HL-60/S4 (cell line): ENCODE data around the gene ADCY5.

ENCODE experiments used
- in situ Hi-C: fragments of 300-500 bp; cut with MboI; formaldehyde crosslinking; loops from 2 replicates; pipeline ENCODE4 v1.14.3; 2022; ENCODE audit warnings: low sequenced_read_pairs

Gene ADCY5

GRCh38 chr3:123388811-123389627 is 59.9 kb downstream of the ADCY5 start:
- in situ Hi-C loops = no loop called here

- in situ Hi-C loops = no loop called here
Measured at GRCh38 chr3:123388042-123388441, 60.8 kb downstream of the ADCY5 start.

GRCh38 chr3:123387532-123387931 is 61.4 kb downstream of the ADCY5 start:
- in situ Hi-C loops = no loop called here

GRCh38 chr3:123386477-123387040 is 62.3 kb downstream of the ADCY5 start:
- in situ Hi-C loops = no loop called here

GRCh38 chr3:123385981-123386380 is 62.9 kb downstream of the ADCY5 start:
- in situ Hi-C loops = no loop called here

GRCh38 chr3:123385499-123385898 is 63.4 kb downstream of the ADCY5 start:
- in situ Hi-C loops = no loop called here

- in situ Hi-C loops = no loop called here
Measured at GRCh38 chr3:123385001-123385401, 63.9 kb downstream of the ADCY5 start.

GRCh38 chr3:123384256-123384655 is 64.6 kb downstream of the ADCY5 start:
- in situ Hi-C loops = no loop called here

GRCh38 chr3:123383091-123384053 is 65.5 kb downstream of the ADCY5 start:
- in situ Hi-C loops = no loop called here

- in situ Hi-C loops = no loop called here
Measured at GRCh38 chr3:123380261-123380660, 68.6 kb downstream of the ADCY5 start.

GRCh38 chr3:123379041-123379830 is 69.7 kb downstream of the ADCY5 start:
- in situ Hi-C loops = no loop called here

- in situ Hi-C loops = no loop called here
Measured at GRCh38 chr3:123378409-123378915, 70.4 kb downstream of the ADCY5 start.

- in situ Hi-C loops = no loop called here
Measured at GRCh38 chr3:123377243-123377740, 71.6 kb downstream of the ADCY5 start.

GRCh38 chr3:123376451-123377242 is 72.2 kb downstream of the ADCY5 start:
- in situ Hi-C loops = no loop called here

- in situ Hi-C loops = no loop called here
Measured at GRCh38 chr3:123375014-123375940, 73.6 kb downstream of the ADCY5 start.

- in situ Hi-C loops = no loop called here
Measured at GRCh38 chr3:123374016-123374415, 74.9 kb downstream of the ADCY5 start.

- in situ Hi-C loops = no loop called here
Measured at GRCh38 chr3:123373474-123373987, 75.4 kb downstream of the ADCY5 start.
